ENCODE results near the gene GCLC. TPM values are rescaled to one million over a fixed set of nuclear protein-coding genes. Genes with fewer than 3 reads are reported as not detected.
A peak's percentile ranks its signal among the peaks of the same experiment; 100 is the strongest.

The GCLC gene
- total and polyA plus RNA-seq, 9 of the 15 experiments (the other 6 are each of a cell fraction or from before 2014, with no cell fraction given): 3.9 to 20.0 (median 9.4) TPM

DNA sequence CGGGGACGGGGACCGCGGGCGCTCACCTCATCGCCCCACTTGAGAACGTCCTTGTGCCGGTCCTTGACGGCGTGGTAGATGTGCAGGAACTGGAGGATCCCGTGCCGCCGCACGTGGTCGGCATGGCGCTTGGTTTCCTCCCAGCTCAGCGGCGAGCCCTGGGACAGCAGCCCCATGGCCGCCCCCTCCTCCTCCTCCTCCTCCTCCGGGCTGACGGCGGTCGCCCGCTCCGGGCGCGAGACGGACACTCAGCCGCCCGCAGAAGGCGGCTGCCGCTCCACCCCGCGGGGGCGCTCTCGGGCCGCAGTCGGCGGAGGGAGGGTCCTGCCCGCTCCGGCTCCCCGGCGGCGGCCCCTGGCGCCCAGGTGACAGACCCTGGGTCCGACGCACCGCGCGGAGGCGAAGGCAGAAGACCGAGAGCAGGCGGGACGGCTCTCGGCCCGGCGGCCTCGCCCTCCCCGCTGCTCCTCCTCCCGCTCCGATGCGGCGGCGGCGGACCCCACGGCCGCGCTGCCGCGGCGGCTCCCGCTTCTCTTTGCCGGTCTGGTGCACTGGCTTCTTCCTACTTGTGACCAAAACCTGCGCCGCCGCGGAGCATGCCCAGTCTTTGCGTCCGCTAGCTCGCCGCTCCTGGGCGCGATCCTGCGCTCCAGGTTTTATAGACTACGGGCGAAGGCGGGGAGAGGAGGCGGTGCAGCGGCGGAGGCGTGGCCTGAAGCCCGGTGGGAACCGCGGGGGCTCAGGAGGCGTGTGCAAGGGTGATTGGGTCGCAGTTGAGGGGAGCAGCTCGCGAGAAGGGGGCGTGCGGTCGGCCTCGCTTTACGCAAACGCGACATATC lies at the start of gene GCLC (continued):
- TF ChIP-seq, protein P1, sequence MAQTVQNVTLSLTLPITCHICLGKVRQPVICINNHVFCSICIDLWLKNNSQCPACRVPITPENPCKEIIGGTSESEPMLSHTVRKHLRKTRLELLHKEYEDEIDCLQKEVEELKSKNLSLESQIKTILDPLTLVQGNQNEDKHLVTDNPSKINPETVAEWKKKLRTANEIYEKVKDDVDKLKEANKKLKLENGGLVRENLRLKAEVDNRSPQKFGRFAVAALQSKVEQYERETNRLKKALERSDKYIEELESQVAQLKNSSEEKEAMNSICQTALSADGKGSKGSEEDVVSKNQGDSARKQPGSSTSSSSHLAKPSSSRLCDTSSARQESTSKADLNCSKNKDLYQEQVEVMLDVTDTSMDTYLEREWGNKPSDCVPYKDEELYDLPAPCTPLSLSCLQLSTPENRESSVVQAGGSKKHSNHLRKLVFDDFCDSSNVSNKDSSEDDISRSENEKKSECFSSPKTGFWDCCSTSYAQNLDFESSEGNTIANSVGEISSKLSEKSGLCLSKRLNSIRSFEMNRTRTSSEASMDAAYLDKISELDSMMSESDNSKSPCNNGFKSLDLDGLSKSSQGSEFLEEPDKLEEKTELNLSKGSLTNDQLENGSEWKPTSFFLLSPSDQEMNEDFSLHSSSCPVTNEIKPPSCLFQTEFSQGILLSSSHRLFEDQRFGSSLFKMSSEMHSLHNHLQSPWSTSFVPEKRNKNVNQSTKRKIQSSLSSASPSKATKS (CRISPR knock-in tag; IDR thresholded peaks at IDR 0.05): no peak
- no peak for TF ChIP-seq COPS2 (conservative IDR thresholded peaks at IDR 0.05)
- peak; percentile 42 for TF ChIP-seq ZNF384 (IDR thresholded peaks at IDR 0.05; ENCODE audit: low read depth, low read length)
- peak; percentile 78 for TF ChIP-seq MTA1 (IDR thresholded peaks at IDR 0.05; ENCODE audit: borderline replicate concordance)
- TF ChIP-seq ZBED1 (IDR thresholded peaks at IDR 0.05): peak; percentile 78; the same call in 1 of the 2 replicates
- TF ChIP-seq NELFE (IDR thresholded peaks at IDR 0.05; ENCODE audit: insufficient read depth, insufficient read length): no peak
- no peak for TF ChIP-seq ZNF134 (CRISPR knock-in tag; conservative IDR thresholded peaks at IDR 0.05)
- TF ChIP-seq CBFA2T2 (conservative IDR thresholded peaks at IDR 0.05): no peak
- TF ChIP-seq CBX2 (IDR thresholded peaks at IDR 0.05; ENCODE audit: insufficient read depth, low read length, poor library complexity, severe bottlenecking): no peak
- TF ChIP-seq CHD4 (IDR thresholded peaks at IDR 0.05; ENCODE audit: insufficient read depth, insufficient replicate concordance, low read depth, low read length, poor library complexity, severe bottlenecking): no peak
- TF ChIP-seq RBFOX2 (IDR thresholded peaks at IDR 0.05; ENCODE audit: low read depth, low read length): peak; percentile 98
- TF ChIP-seq, protein P2, sequence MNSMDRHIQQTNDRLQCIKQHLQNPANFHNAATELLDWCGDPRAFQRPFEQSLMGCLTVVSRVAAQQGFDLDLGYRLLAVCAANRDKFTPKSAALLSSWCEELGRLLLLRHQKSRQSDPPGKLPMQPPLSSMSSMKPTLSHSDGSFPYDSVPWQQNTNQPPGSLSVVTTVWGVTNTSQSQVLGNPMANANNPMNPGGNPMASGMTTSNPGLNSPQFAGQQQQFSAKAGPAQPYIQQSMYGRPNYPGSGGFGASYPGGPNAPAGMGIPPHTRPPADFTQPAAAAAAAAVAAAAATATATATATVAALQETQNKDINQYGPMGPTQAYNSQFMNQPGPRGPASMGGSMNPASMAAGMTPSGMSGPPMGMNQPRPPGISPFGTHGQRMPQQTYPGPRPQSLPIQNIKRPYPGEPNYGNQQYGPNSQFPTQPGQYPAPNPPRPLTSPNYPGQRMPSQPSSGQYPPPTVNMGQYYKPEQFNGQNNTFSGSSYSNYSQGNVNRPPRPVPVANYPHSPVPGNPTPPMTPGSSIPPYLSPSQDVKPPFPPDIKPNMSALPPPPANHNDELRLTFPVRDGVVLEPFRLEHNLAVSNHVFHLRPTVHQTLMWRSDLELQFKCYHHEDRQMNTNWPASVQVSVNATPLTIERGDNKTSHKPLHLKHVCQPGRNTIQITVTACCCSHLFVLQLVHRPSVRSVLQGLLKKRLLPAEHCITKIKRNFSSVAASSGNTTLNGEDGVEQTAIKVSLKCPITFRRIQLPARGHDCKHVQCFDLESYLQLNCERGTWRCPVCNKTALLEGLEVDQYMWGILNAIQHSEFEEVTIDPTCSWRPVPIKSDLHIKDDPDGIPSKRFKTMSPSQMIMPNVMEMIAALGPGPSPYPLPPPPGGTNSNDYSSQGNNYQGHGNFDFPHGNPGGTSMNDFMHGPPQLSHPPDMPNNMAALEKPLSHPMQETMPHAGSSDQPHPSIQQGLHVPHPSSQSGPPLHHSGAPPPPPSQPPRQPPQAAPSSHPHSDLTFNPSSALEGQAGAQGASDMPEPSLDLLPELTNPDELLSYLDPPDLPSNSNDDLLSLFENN (IDR thresholded peaks at IDR 0.05; ENCODE audit: low read depth in 2 of 2, low read length in 2 of 2): 0 out of 4 replicates have a peak, but pooled peaks of 1 of the 2 experiments have one; percentile 34
- no peak for TF ChIP-seq PHF21A (IDR thresholded peaks at IDR 0.05; ENCODE audit: borderline replicate concordance, low read depth)
- TF ChIP-seq HLTF (IDR thresholded peaks at IDR 0.05): no peak
- no peak for TF ChIP-seq TEAD4 (IDR thresholded peaks at IDR 0.05; ENCODE audit: low read length)
- TF ChIP-seq TEAD4 (CRISPR knock-in tag; IDR thresholded peaks at IDR 0.05; ENCODE audit: borderline replicate concordance): no peak
- no peak for TF ChIP-seq ZNF445 (CRISPR knock-in tag; IDR thresholded peaks at IDR 0.05; ENCODE audit: low read depth)
- TF ChIP-seq KDM2B (CRISPR knock-in tag; IDR thresholded peaks at IDR 0.05): no peak
- 0 out of 2 replicates have a peak, but pooled peaks have one; percentile 13 for TF ChIP-seq ZNF431 (CRISPR knock-in tag; IDR thresholded peaks at IDR 0.05)
- no peak for TF ChIP-seq ZNF3 (CRISPR knock-in tag; IDR thresholded peaks at IDR 0.05)
- TF ChIP-seq ZSCAN32 (CRISPR knock-in tag; IDR thresholded peaks at IDR 0.05): 0 out of 2 replicates have a peak, but pooled peaks have one; percentile 29
- peak; percentile 93 for TF ChIP-seq FOXP1 (CRISPR knock-in tag; IDR thresholded peaks at IDR 0.05)

Measured in K562 (cell line).